Amniotic stem cell (primary cell): ENCODE data around the gene SLC6A8.
"Not testable (repeated sequence)": the region's sequence is repeated elsewhere in the genome, so short reads cannot be mapped to it uniquely, and the experiment has no call there.

Source experiments
- DNase-seq: peaks from one replicate; lab custom pipeline; 2025; lab: John Stamatoyannopoulos, UW

SLC6A8 gene

GRCh38 chrX:153708415-153708814, 20.7 kb downstream of the SLC6A8 start:
- peak; percentile 26 for DNase-seq

GRCh38 chrX:153709726-153710674, 22.3 kb downstream of the SLC6A8 start:
- DNase-seq: no peak

GRCh38 chrX:153714256-153714655, 26.5 kb downstream of the SLC6A8 start:
- DNase-seq: no peak

GRCh38 chrX:153717445-153717844, 29.7 kb downstream of the SLC6A8 start:
- no peak for DNase-seq

GRCh38 chrX:153719238-153719637, 31.5 kb downstream of the SLC6A8 start:
- no peak for DNase-seq

GRCh38 chrX:153719701-153720100, 32.0 kb downstream of the SLC6A8 start:
- no peak for DNase-seq

- DNase-seq: no peak
Measured at GRCh38 chrX:153722704-153723350, 35.1 kb downstream of the SLC6A8 start.

- no peak for DNase-seq
Measured at GRCh38 chrX:153723351-153724251, 35.9 kb downstream of the SLC6A8 start.

GRCh38 chrX:153724252-153725038, 36.7 kb downstream of the SLC6A8 start, which contains the start of the genes ABCD1 and BCAP31:
Gene ABCD1, plus strand, starts transcription at chrX:153724856. Its CDS starts 411 bp downstream, at chrX:153725267.
Gene BCAP31, minus strand, starts transcription at chrX:153724387. Its CDS starts 1,143 bp downstream, at chrX:153723244.
- peak; percentile 72 for DNase-seq

GRCh38 chrX:153725039-153725831, 37.5 kb downstream of the SLC6A8 start:
- DNase-seq: no peak

GRCh38 chrX:153725832-153726285, 38.1 kb downstream of the SLC6A8 start:
- DNase-seq: no peak

GRCh38 chrX:153726286-153727122, 38.8 kb downstream of the SLC6A8 start:
- DNase-seq: no peak

GRCh38 chrX:153727123-153727931, 39.6 kb downstream of the SLC6A8 start:
- DNase-seq: no peak

GRCh38 chrX:153728095-153728494, 40.4 kb downstream of the SLC6A8 start:
- DNase-seq: no peak

GRCh38 chrX:153728951-153729631, 41.4 kb downstream of the SLC6A8 start:
- no peak for DNase-seq

- not testable (repeated sequence) for DNase-seq
Measured at GRCh38 chrX:153730115-153730514, 42.4 kb downstream of the SLC6A8 start.

GRCh38 chrX:153731117-153731844, 43.6 kb downstream of the SLC6A8 start:
- DNase-seq: no peak
